Esophagus (tissue), 2 donors: ENCODE results near the gene TTYH1. TPM values are rescaled to one million over a fixed set of nuclear protein-coding genes. Genes with fewer than 3 reads are reported as not detected.

ENCODE experiments used
- H3K27ac ChIP-seq, 2 donors: one replicate each; pipeline ENCODE4 v1.5.1; 2013; ENCODE audit warnings: low read depth in 2 of 2, mild to moderate bottlenecking in 2 of 2, inconsistent platforms in 1 of 2, low read length in 1 of 2, moderate library complexity in 1 of 2
- H3K27me3 ChIP-seq, 2 donors: one replicate each; pipeline ENCODE4 v1.6.1; 2013; ENCODE audit warnings: low read length in 2 of 2, control low read depth in 1 of 2, mild to moderate bottlenecking in 1 of 2; ENCODE audit not compliant: insufficient read depth in 2 of 2, control insufficient read depth in 1 of 2
- H3K36me3 ChIP-seq, 2 donors: one replicate each; pipeline ENCODE4 v1.6.1; 2013; ENCODE audit warnings: low read length in 1 of 2; ENCODE audit not compliant: control insufficient read depth in 2 of 2, insufficient read depth in 2 of 2
- H3K4me1 ChIP-seq, 2 donors: one replicate each; pipeline ENCODE4 v1.6.1; 2013; ENCODE audit warnings: low read length in 1 of 2; ENCODE audit not compliant: control insufficient read depth in 2 of 2, insufficient read depth in 2 of 2
- H3K4me3 ChIP-seq, 2 donors: one replicate each; pipeline ENCODE4 v1.5.1; 2013; ENCODE audit warnings: low read length in 2 of 2, mild to moderate bottlenecking in 2 of 2, low read depth in 1 of 2, moderate library complexity in 1 of 2
- H3K9me3 ChIP-seq, 2 donors: one replicate each; pipeline ENCODE4 v1.6.1; 2013; ENCODE audit warnings: mild to moderate bottlenecking in 2 of 2, low read depth in 1 of 2, low read length in 1 of 2, moderate library complexity in 1 of 2; ENCODE audit not compliant: control insufficient read depth in 2 of 2, insufficient read depth in 1 of 2
- WGBS, 2 donors: extraction: QIAGEN DNeasy Blood & Tissue Kit; methylation state at CpG; one replicate each; pipeline ENCODE4 v1.1.7; 2013; 5-methylcytosine and 5-hydroxymethylcytosine counted together
- polyA plus RNA-seq, 2 donors: library from polyadenylated mRNA; stranded (reverse); fragments of 200-250 nt; gene quantifications; one replicate each; pipeline ENCODE4 v1.2.3, GENCODE V29; 2013
- donor health status: healthy with polysubstance abuse.
- donor health status: Bipolar disorder and iron deficiency.

Gene TTYH1
- polyA plus RNA-seq, 2 donors: 0.82 to 3.7 TPM

DNA sequence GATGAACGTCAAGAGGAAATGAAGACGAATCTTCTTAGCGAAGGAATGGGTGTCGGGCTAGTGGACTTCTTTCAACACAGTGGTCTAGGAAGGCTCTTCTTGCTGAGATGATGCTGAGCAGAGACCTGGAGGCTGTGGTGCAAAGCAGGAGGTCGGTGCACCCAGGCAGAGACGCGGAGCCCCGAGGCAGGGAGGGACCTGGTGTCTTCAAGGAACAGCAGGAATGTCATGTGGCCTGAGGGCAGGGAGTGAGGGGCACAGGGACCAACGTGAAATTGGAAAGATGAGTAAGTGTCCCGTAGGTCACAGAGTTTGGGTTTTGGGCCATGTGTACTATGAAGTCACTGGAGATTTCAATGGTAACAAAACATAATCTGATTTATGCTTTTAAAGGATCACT is 69.2 kb downstream of the TTYH1 start:
- H3K9me3 ChIP-seq: no peaks in the 10 kb centered on the region
- no peaks in the 10 kb centered on the region for H3K27me3 ChIP-seq
- 71 to 77% methylated on average over 9 to 10 of the region's 10 CpGs for WGBS, 2 donors
- H3K4me1 ChIP-seq: no peaks in the 10 kb centered on the region
- no peak overlapping the region for H3K4me3 ChIP-seq
- no peaks in the 10 kb centered on the region for H3K36me3 ChIP-seq
- H3K27ac ChIP-seq: no peak overlapping the region

DNA sequence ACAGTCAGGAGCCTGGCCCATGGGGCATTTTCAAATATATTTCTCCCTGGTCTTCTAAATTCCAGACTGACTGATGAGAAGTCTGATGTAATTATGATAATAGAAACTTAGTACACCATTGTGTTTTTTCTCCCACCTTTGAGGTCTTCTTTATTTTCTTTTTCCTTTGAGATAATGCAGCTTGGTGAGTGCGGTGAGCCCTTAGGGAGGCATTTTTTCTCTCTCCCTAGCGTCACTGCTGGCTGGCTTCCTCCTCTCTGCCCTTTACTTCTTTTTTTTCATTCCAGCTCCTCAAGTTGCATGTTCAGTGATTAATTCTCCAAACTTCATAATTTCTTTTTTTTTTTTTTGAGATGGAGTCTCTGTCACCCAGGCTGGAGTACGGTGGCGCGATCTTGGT is 70.6 kb downstream of the TTYH1 start:
- Histone ChIP-seq H3K4me3 (no peak overlapping the region), H3K27ac (no peak overlapping the region), H3K9me3 (no peaks in the 10 kb centered on the region), H3K27me3 (no peaks in the 10 kb centered on the region), H3K36me3 (no peaks in the 10 kb centered on the region), H3K4me1 (no peaks in the 10 kb centered on the region)
- WGBS, 2 donors: 68 to 72% methylated on average over 5 of the region's 5 CpGs

Other genes with a start within 250 kb of the TTYH1 start
- 10 to 100 TPM in 1 of 2 donors, 1 to 10 TPM in 1; 2.9 to 11.0 TPM for gene TMC4, start 242.3 kb upstream of the TTYH1 start, polyA plus RNA-seq
- 10 to 100 TPM; 21.4 to 22.0 TPM for gene MBOAT7, start 225.9 kb upstream of the TTYH1 start, polyA plus RNA-seq
- 10 to 100 TPM; 17.9 to 55.0 TPM for gene TSEN34, start 224.2 kb upstream of the TTYH1 start, polyA plus RNA-seq
- 1,000 to 10,000 TPM; 2,177 to 3,000 TPM for gene RPS9, start 214.6 kb upstream of the TTYH1 start, polyA plus RNA-seq
- gene LILRB3, start 192.5 kb upstream of the TTYH1 start, polyA plus RNA-seq: under 1 TPM; 0.63 to 0.75 TPM
- gene LILRA6, start 172.7 kb upstream of the TTYH1 start, polyA plus RNA-seq: under 1 TPM; 0.08 to 0.26 TPM
- gene LILRB5, start 158.2 kb upstream of the TTYH1 start, polyA plus RNA-seq: under 1 TPM; 0.63 to 0.92 TPM
- under 1 TPM; 0.39 to 0.67 TPM for gene LILRB2, start 134.4 kb upstream of the TTYH1 start, polyA plus RNA-seq
- under 1 TPM; 0.12 to 0.34 TPM for gene LILRA5, start 102.3 kb upstream of the TTYH1 start, polyA plus RNA-seq
- gene LILRA4, start 76.3 kb upstream of the TTYH1 start, polyA plus RNA-seq: under 1 TPM in 1 of 2 donors, not detected in 1; 0.06 TPM
- gene LAIR1, start 50.5 kb upstream of the TTYH1 start, polyA plus RNA-seq: 1 to 10 TPM; 1.9 to 2.0 TPM
- gene LENG8, start 33.7 kb downstream of the TTYH1 start, polyA plus RNA-seq: 100 to 1,000 TPM in 1 of 2 donors, 10 to 100 TPM in 1; 55.3 to 137 TPM
- gene LENG9, start 48.3 kb downstream of the TTYH1 start, polyA plus RNA-seq: 1 to 10 TPM; 4.4 to 5.8 TPM
- 10 to 100 TPM in 1 of 2 donors, 1 to 10 TPM in 1; 7.0 to 13.1 TPM for gene CDC42EP5, start 57.8 kb downstream of the TTYH1 start, polyA plus RNA-seq
- under 1 TPM in 1 of 2 donors, not detected in 1; 0.08 TPM for gene LAIR2, start 87.4 kb downstream of the TTYH1 start, polyA plus RNA-seq
- gene LILRA2, start 158.3 kb downstream of the TTYH1 start, polyA plus RNA-seq: under 1 TPM; 0.53 to 0.55 TPM
- gene LILRA1, start 178.2 kb downstream of the TTYH1 start, polyA plus RNA-seq: under 1 TPM; 0.08 to 0.21 TPM
- under 1 TPM; 0.46 to 0.55 TPM for gene LILRB1, start 215.0 kb downstream of the TTYH1 start, polyA plus RNA-seq
- gene LILRB4, start 247.5 kb downstream of the TTYH1 start, polyA plus RNA-seq: under 1 TPM; 0.35 to 0.58 TPM